ENCODE results near the gene CSF1R.

The CSF1R gene

DNA sequence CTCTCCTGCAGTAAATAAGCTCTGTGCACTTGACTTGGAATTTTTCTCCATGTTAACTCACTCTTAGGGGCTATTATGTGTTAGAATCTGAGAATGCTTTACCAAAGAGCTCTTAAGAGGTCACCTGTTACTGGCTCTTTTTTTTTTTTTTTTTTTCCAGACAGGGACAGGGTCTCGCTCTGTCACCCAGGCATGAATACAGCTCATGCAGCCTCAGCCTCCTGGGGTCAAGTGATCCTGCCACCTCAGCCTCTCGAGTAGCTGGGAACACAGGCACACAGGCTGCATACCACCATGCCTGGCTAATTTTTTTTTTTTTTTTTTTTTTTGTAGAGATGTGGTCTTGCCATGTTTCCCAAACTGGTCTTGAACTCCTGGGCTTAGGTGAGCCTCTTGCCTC lies 63.7 kb downstream of the CSF1R start:
- DNase-seq (ENCODE audit: insufficient read length, low spot score) (no peak), FAIRE-seq (no peak)
- TF ChIP-seq, protein P1, sequence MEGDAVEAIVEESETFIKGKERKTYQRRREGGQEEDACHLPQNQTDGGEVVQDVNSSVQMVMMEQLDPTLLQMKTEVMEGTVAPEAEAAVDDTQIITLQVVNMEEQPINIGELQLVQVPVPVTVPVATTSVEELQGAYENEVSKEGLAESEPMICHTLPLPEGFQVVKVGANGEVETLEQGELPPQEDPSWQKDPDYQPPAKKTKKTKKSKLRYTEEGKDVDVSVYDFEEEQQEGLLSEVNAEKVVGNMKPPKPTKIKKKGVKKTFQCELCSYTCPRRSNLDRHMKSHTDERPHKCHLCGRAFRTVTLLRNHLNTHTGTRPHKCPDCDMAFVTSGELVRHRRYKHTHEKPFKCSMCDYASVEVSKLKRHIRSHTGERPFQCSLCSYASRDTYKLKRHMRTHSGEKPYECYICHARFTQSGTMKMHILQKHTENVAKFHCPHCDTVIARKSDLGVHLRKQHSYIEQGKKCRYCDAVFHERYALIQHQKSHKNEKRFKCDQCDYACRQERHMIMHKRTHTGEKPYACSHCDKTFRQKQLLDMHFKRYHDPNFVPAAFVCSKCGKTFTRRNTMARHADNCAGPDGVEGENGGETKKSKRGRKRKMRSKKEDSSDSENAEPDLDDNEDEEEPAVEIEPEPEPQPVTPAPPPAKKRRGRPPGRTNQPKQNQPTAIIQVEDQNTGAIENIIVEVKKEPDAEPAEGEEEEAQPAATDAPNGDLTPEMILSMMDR (IDR thresholded peaks at IDR 0.05; ENCODE audit: insufficient read depth, missing control alignments), result no peak

- no peak for FAIRE-seq
- no peak for DNase-seq (ENCODE audit: insufficient read length, low spot score)
- TF ChIP-seq, protein P1 (IDR thresholded peaks at IDR 0.05; ENCODE audit: insufficient read depth, missing control alignments), result no peak
Observed at GRCh38 chr5:150022158-150022531, 64.2 kb downstream of the CSF1R start.

- FAIRE-seq (no peak), DNase-seq (ENCODE audit: insufficient read length, low spot score) (no peak)
- TF ChIP-seq, protein P1 (IDR thresholded peaks at IDR 0.05; ENCODE audit: insufficient read depth, missing control alignments), result no peak
Observed at GRCh38 chr5:150021491-150022157, 64.7 kb downstream of the CSF1R start.

DNA sequence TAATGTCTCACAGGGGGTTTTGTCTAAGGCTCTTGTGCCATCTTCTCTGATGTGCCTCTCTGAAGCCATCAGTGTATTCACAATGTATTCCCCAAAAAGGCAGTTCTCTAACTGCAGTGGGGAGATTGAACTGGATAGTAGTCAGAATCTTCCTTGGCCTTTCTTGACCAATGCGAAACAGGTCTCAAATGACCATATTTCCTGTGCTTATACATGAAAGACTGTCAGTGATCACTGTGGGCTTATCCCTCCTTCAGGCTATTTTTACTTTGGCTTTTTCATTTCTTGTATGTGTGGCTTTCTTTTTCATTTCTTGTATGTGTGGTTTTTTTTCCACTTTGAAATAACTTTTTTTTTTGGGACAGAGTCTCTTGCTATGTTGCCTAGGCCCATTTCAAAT lies 66.1 kb downstream of the CSF1R start:
- DNase-seq (ENCODE audit: insufficient read length, low spot score) (no peak), FAIRE-seq (no peak)
- TF ChIP-seq, protein P1 (IDR thresholded peaks at IDR 0.05; ENCODE audit: insufficient read depth, missing control alignments), result no peak

DNA sequence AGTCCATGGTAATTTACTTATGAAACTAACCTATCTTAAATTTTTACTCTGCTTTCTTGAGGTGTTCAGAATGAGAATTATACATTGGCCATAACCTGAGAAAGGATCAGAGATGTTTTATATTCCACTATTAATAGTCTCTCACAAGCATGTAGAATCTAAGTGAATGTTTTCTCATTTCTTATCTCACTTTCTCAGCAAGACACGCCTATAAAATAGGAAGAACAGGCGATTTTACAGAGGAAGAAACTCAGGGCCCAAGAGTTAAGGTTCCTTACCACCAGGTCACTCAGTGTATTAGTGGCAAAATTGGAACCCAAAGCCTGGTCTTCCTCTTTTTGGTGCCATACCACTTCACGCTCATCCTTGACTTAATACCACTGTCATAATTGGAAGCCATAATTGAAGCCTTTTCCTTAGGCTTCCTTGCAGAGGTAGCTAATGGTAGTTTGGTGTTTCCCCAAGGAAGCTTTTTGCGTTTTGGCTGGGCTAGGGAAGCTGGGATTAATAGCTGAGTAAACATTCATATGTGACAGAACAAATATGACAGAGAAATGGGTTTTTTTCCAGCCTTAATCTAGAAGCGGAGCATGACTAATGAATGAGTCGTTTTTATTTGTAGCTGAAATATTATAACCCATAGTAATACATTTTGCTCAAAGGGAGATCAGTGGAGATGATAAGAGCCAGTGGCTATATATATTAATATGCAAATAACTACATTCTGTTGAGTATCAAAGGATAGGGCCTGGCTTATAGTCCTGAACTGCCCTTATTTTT lies 68.9 kb downstream of the CSF1R start:
- no peak for DNase-seq (ENCODE audit: insufficient read length, low spot score)
- TF ChIP-seq, protein P1 (IDR thresholded peaks at IDR 0.05; ENCODE audit: insufficient read depth, missing control alignments), result no peak
- no peak for FAIRE-seq

DNA sequence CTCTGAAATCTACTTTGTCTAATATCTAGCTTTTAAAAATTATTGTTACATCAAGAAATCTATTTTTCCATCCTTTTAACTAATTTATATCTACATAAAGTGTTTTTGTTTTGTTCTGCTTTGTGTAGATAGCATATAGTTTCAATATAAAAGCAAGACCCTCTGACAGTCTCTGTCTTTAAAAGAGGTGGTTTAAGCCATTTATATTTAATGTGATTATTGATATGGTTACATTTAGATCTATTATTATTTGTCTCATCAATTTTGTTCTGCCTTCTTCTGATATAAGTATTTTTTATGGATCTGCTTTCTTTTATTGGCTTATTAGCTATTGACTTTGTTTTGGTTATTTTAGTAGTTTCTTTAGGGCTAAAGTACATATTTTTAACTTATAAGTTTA lies 69.8 kb downstream of the CSF1R start:
- DNase-seq (ENCODE audit: insufficient read length, low spot score) (no peak), FAIRE-seq (no peak)
- TF ChIP-seq, protein P1 (IDR thresholded peaks at IDR 0.05; ENCODE audit: insufficient read depth, missing control alignments), result no peak

DNA sequence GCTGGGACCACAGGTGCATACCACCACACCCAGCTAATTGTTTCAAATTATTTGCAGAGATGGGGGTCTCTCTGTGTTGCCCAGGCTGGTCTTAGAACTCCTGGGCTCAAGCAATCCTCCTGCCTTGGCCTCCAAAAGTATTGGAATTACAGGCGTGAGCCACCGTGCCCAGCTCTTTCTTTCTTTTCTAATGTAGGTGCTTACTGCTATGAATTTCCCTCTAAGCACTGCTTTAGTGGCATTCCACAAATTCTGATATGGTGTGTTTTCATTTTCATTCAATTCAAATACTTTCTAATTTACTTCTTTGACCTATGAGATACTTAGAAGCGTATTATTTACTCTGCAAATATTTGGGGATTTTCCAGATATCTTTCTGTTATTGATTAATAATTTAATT lies 70.9 kb downstream of the CSF1R start:
- FAIRE-seq, result no peak
- TF ChIP-seq, protein P1 (IDR thresholded peaks at IDR 0.05; ENCODE audit: insufficient read depth, missing control alignments), result no peak
- DNase-seq (ENCODE audit: insufficient read length, low spot score), result no peak

Data from D721Med (cell line).